Neural progenitor cell (in vitro differentiated cells): ENCODE results near the gene HRC. TPM values are rescaled to one million over a fixed set of nuclear protein-coding genes. Genes with fewer than 3 reads are reported as not detected.

ENCODE experiments used
- DNase-seq: peaks from one replicate; pipeline ENCODE4 v3.0.0-alpha.2; 2016; ENCODE audit warnings: low spot score
- H2AFZ ChIP-seq: fragments of 200-600 bp; sonication (generic); replicated peaks from 2 replicates; pipeline ENCODE4 v1.6.1; 2016; ENCODE audit warnings: antibody characterized with exemption
- H3F3A ChIP-seq: fragments of 200-600 bp; sonication (generic); 2 replicates; pipeline ENCODE4 v1.6.1; 2016; ENCODE audit warnings: antibody characterized with exemption, low read depth
- H3K27ac ChIP-seq: fragments of 200-600 bp; sonication (generic); 2 replicates; pipeline ENCODE4 v1.5.1; 2016; ENCODE audit warnings: mild to moderate bottlenecking
- H3K27me3 ChIP-seq: fragments of 200-600 bp; sonication (generic); 2 replicates; pipeline ENCODE4 v1.6.1; 2016; ENCODE audit warnings: mild to moderate bottlenecking, moderate library complexity
- H3K36me3 ChIP-seq: fragments of 200-600 bp; sonication (generic); 2 replicates; pipeline ENCODE4 v1.5.1; 2016
- H3K4me1 ChIP-seq: fragments of 200-600 bp; sonication (generic); 2 replicates; pipeline ENCODE4 v1.6.1; 2016; ENCODE audit warnings: mixed run types
- H3K4me2 ChIP-seq: fragments of 200-600 bp; sonication (generic); 2 replicates; pipeline ENCODE4 v1.6.1; 2016
- H3K4me3 ChIP-seq: fragments of 200-600 bp; sonication (generic); 2 replicates; pipeline ENCODE4 v1.5.1; 2016
- H3K79me2 ChIP-seq: fragments of 200-600 bp; sonication (generic); 2 replicates; pipeline ENCODE4 v1.6.1; 2016; ENCODE audit warnings: low read depth
- H3K9ac ChIP-seq: fragments of 200-600 bp; sonication (generic); 2 replicates; pipeline ENCODE4 v1.6.1; 2016
- H3K9me3 ChIP-seq: fragments of 200-600 bp; sonication (generic); 2 replicates; pipeline ENCODE4 v1.5.1; 2016; ENCODE audit warnings: low read depth
- H4K20me1 ChIP-seq: fragments of 200-600 bp; sonication (generic); 2 replicates; pipeline ENCODE4 v1.6.1; 2016; ENCODE audit warnings: low read depth
- H3K27ac Mint-ChIP-seq: 3 replicates; pipeline ENCODE4 v1.8.0; 2021; ENCODE audit warnings: mixed read lengths
- H3K27me3 Mint-ChIP-seq: 2 replicates; pipeline ENCODE4 v1.8.0; 2022; ENCODE audit warnings: low read depth, mild to moderate bottlenecking, inconsistent platforms, moderate library complexity, mixed read lengths; ENCODE audit not compliant: insufficient read depth
- H3K36me3 Mint-ChIP-seq: 3 replicates; pipeline ENCODE4 v1.8.0; 2021; ENCODE audit warnings: mixed read lengths
- H3K4me1 Mint-ChIP-seq: 3 replicates; pipeline ENCODE4 v1.8.0; 2021; ENCODE audit warnings: mixed read lengths
- H3K4me3 Mint-ChIP-seq: 3 replicates; pipeline ENCODE4 v1.8.0; 2021; ENCODE audit warnings: mild to moderate bottlenecking, moderate library complexity, mixed read lengths
- H3K9me3 Mint-ChIP-seq: 3 replicates; pipeline ENCODE4 v1.8.0; 2020; ENCODE audit warnings: mixed read lengths
- EZH2 ChIP-seq: fragments of 200-600 bp; sonication (generic); IDR thresholded peaks from 2 replicates; pipeline ENCODE4 v1.6.1; 2017; ENCODE audit warnings: antibody characterized with exemption, mild to moderate bottlenecking, moderate library complexity
- EZH2phosphoT487 ChIP-seq: fragments of 200-600 bp; sonication (generic); IDR thresholded peaks from 2 replicates; pipeline ENCODE4 v1.6.1; 2017; ENCODE audit warnings: antibody characterized with exemption
- total RNA-seq: library from RNA; depleted of rRNA; stranded (reverse); fragments of >200 nt; gene quantifications from 2 replicates; pipeline ENCODE4 v1.2.3, GENCODE V29; 2015; ENCODE audit warnings: low replicate concordance
- TF ChIP-seq, protein P1 (sequence below): fragments of 200-600 bp; sonication (generic); IDR thresholded peaks from 2 replicates; pipeline ENCODE4 v1.5.1; 2017; ENCODE audit warnings: antibody characterized with exemption, mild to moderate bottlenecking

Gene HRC
- total RNA-seq, 1 donor from 2014 or later, result not detected

DNA sequence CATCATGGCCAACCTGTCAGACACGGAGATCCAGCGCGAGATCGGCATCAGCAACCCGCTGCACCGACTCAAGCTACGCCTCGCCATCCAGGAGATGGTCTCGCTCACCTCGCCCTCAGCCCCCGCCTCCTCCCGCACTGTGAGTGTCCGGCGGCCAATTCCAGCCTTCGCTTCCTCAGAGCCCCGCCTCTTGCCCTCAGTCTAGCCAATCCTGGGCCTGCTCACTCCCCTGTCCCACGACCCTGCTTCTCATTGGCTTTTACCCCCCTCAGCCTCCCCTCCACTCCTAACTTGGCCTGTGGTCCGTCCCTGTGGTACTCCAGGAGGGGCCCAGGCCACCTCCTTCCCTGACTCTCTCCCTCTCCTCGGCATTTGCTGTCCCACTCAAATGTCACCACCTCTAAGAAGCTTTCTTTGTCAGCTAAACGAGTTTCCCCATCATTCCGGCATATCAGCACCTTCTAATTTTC is 12.3 kb downstream of the HRC start:
- Histone ChIP-seq H2AFZ (peak overlapping the region; percentile 78), H3K36me3 (no peaks in the 10 kb centered on the region), H3F3A (peaks cover 24% of the 10 kb centered on the region), H3K9me3 (no peaks in the 10 kb centered on the region), H3K27me3 (no peaks in the 10 kb centered on the region), H4K20me1 (no peaks in the 10 kb centered on the region), H3K9ac (no peak overlapping the region), H3K4me1 (peaks cover 9% of the 10 kb centered on the region), H3K27ac (no peak overlapping the region), H3K79me2 (no peaks in the 10 kb centered on the region), H3K4me2 (peak overlapping the region; percentile 95), H3K4me3 (peak overlapping the region; percentile 68)
- H3K4me1 Mint-ChIP-seq, result peaks cover 31% of the 10 kb centered on the region
- TF ChIP-seq EZH2 (no peak), EZH2phosphoT487 (no peak)
- TF ChIP-seq, protein P1, sequence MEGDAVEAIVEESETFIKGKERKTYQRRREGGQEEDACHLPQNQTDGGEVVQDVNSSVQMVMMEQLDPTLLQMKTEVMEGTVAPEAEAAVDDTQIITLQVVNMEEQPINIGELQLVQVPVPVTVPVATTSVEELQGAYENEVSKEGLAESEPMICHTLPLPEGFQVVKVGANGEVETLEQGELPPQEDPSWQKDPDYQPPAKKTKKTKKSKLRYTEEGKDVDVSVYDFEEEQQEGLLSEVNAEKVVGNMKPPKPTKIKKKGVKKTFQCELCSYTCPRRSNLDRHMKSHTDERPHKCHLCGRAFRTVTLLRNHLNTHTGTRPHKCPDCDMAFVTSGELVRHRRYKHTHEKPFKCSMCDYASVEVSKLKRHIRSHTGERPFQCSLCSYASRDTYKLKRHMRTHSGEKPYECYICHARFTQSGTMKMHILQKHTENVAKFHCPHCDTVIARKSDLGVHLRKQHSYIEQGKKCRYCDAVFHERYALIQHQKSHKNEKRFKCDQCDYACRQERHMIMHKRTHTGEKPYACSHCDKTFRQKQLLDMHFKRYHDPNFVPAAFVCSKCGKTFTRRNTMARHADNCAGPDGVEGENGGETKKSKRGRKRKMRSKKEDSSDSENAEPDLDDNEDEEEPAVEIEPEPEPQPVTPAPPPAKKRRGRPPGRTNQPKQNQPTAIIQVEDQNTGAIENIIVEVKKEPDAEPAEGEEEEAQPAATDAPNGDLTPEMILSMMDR, result no peak
- H3K36me3 Mint-ChIP-seq, result no peaks in the 10 kb centered on the region
- H3K4me3 Mint-ChIP-seq, result peak overlapping the region; percentile 89
- H3K27me3 Mint-ChIP-seq, result peaks cover 9% of the 10 kb centered on the region
- peak; percentile 98 for DNase-seq
- H3K9me3 Mint-ChIP-seq, result no peaks in the 10 kb centered on the region
- peak overlapping the region; percentile 10 for H3K27ac Mint-ChIP-seq

DNA sequence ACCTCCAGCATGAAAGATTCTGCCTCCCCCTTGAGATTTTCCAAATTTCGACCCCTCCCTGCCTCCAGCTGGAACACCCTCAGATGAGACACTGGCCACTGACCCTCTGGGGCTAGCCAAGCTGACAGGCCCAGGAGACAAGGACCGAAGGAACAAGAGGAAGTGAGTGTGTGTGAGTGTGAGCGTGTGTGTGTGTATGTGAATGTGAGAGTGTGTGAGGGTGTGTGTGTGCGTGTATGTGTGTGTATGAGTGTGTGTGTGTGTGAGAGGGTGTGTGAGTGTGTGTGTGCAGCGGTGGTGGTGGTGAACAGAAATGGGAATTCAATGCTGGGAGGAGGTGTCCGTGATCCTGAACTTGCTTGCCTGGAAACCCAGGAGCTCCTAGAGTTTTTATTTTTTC is 13.8 kb downstream of the HRC start:
- Mint-ChIP-seq H3K36me3 (peaks cover 8% of the 10 kb centered on the region), H3K9me3 (no peaks in the 10 kb centered on the region), H3K27me3 (peaks cover 16% of the 10 kb centered on the region), H3K27ac (no peak overlapping the region), H3K4me1 (peaks cover 23% of the 10 kb centered on the region), H3K4me3 (peak overlapping the region; percentile 10)
- DNase-seq, result no peak
- Histone ChIP-seq H3K4me1 (no peaks in the 10 kb centered on the region), H3K27me3 (no peaks in the 10 kb centered on the region), H3K9me3 (no peaks in the 10 kb centered on the region), H3K79me2 (no peaks in the 10 kb centered on the region), H3K36me3 (no peaks in the 10 kb centered on the region), H4K20me1 (no peaks in the 10 kb centered on the region), H3F3A (peaks cover 14% of the 10 kb centered on the region), H3K4me3 (no peak overlapping the region), H3K27ac (no peak overlapping the region), H2AFZ (no peak overlapping the region), H3K4me2 (no peak overlapping the region), H3K9ac (no peak overlapping the region)
- TF ChIP-seq EZH2phosphoT487, result no peak
- TF ChIP-seq, protein P1, result no peak
- no peak for TF ChIP-seq EZH2

DNA sequence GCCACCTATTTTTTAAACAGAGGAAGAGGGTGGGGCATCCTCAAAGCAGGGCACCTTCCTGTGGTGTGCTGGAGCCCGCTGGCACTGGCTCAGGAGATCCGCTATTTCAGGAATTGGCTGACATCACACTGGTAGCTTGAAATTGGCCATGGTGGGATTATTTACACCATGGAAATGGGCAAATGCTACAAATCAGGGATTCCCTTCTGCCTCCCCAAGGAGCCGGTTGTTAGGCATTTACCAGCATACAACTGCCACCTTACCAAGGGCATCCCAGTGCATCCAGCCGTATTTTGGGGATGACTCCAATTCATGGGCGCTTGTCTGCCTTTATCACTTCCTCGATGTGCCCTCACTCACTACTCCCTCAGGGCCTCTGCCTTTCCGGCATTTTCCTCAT is 14.2 kb downstream of the HRC start:
- TF ChIP-seq, protein P1, result no peak
- TF ChIP-seq EZH2, result no peak
- no peak for TF ChIP-seq EZH2phosphoT487
- DNase-seq, result no peak
- Histone ChIP-seq H3K27me3 (no peaks in the 10 kb centered on the region), H3K4me1 (no peaks in the 10 kb centered on the region), H4K20me1 (no peaks in the 10 kb centered on the region), H3K9me3 (no peaks in the 10 kb centered on the region), H3K27ac (no peak overlapping the region), H3K9ac (no peak overlapping the region), H3F3A (peaks cover 11% of the 10 kb centered on the region), H2AFZ (no peak overlapping the region), H3K36me3 (no peaks in the 10 kb centered on the region), H3K79me2 (no peaks in the 10 kb centered on the region), H3K4me3 (no peak overlapping the region), H3K4me2 (no peak overlapping the region)
- Mint-ChIP-seq H3K27me3 (peaks cover 16% of the 10 kb centered on the region), H3K27ac (no peak overlapping the region), H3K4me3 (peak overlapping the region; percentile 10), H3K9me3 (no peaks in the 10 kb centered on the region), H3K4me1 (peaks cover 19% of the 10 kb centered on the region), H3K36me3 (peaks cover 11% of the 10 kb centered on the region)
